BLaER1 treated with 17β-estradiol and CSF1 and Interleukin-3, amounts not matched to agents 10 nM and 100 nM (cell line): Measurements from ENCODE around the gene ATF3.

Experiments
- H3K27ac ChIP-seq, 11 experiments: shearing (Covaris generic); formaldehyde crosslinking; 2 replicates each; pipeline ENCODE4 v1.8.1; 2022
- H3K27me3 ChIP-seq, 11 experiments: shearing (Covaris generic); formaldehyde crosslinking; 2 replicates each; pipeline ENCODE4 v1.8.1; 2022
- H3K36me3 ChIP-seq, 11 experiments: shearing (Covaris generic); formaldehyde crosslinking; 2 replicates each; pipeline ENCODE4 v1.8.1; 2022
- H3K4me1 ChIP-seq, 10 experiments: shearing (Covaris generic); formaldehyde crosslinking; 2 replicates each; pipeline ENCODE4 v1.8.1; 2022
- H3K4me2 ChIP-seq, 11 experiments: shearing (Covaris generic); formaldehyde crosslinking; 2 replicates each; pipeline ENCODE4 v1.8.1; 2022
- H3K4me3 ChIP-seq, 10 experiments: shearing (Covaris generic); formaldehyde crosslinking; 2 replicates each; pipeline ENCODE4 v1.8.1; 2022
- H3K9ac ChIP-seq, 11 experiments: shearing (Covaris generic); formaldehyde crosslinking; 2 replicates each; pipeline ENCODE4 v1.8.1; 2022
- H3K9me3 ChIP-seq, 11 experiments: shearing (Covaris generic); formaldehyde crosslinking; replicated peaks in 1 of 11; 2 replicates each; pipeline ENCODE4 v1.8.1; 2022
- H4K20me1 ChIP-seq, 11 experiments: shearing (Covaris generic); formaldehyde crosslinking; 2 replicates each; pipeline ENCODE4 v1.8.1; 2022
- Cebpa-rat ChIP-seq, 11 experiments: shearing (Covaris generic); IDR thresholded peaks; 2 replicates each; pipeline ENCODE4 v1.8.1; 2022

The ATF3 gene

DNA sequence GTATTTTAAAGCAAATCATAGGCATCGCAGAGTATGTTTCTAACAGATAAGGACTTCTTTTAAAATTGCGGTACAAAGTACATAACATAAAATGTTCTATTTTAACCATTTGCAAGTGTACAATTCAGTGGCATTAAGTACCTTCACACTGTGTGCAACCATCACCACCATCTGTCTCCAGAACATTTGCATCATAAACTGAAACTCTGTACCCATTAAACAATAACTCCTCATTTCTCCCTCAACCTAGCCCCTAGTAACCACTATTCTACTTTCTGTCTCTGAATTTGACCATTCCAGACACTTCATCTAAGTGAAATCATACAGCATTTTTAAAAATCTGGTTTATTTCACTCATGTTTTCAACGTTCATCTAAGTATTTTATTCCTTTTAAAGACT is 16.6 kb upstream of the ATF3 start:
- Histone ChIP-seq H3K4me1 (peaks cover 13 to 17% (median 14%) of the 10 kb centered on the region in 10 experiments; a peak in 19 of 20 replicates), H3K27ac (no peak overlapping the region), H3K4me2 (no peak overlapping the region), H3K9ac (no peak overlapping the region), H3K36me3 (no peaks in the 10 kb centered on the region), H4K20me1 (no peaks in the 10 kb centered on the region), H3K9me3 (no peaks in the 10 kb centered on the region), H3K27me3 (no peaks in the 10 kb centered on the region), H3K4me3 (no peak overlapping the region)
- no peak for TF ChIP-seq Cebpa-rat (IDR thresholded peaks at IDR 0.05)

DNA sequence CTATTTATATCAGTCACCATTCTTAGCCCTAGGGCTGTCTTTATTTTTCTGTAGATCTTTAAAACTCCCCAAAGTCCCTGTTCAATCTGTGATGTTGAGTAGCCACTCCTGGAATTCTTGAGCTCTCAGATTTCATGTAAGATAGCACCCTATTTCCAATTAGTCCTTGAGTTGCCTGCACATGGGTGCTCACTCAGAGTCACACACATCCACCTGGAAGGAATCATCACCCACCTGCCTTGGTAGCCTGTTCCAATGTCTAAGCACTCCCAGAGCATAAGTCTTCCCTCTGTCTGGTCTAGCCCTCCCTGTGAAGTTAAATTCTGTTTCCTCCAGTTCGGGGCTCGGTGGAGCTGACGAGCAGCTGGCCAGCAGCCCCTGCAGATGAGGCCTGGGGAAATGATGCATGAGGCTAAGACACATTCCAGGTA is 14.7 kb upstream of the ATF3 start:
- H3K9me3 ChIP-seq: no peaks in the 10 kb centered on the region
- no peaks in the 10 kb centered on the region for H3K27me3 ChIP-seq
- TF ChIP-seq Cebpa-rat (IDR thresholded peaks at IDR 0.05): no peak
- no peaks in the 10 kb centered on the region for H3K36me3 ChIP-seq
- no peak overlapping the region for H3K4me3 ChIP-seq
- H3K4me2 ChIP-seq: no peak overlapping the region
- H3K4me1 ChIP-seq: peaks cover 13 to 18% (median 15%) of the 10 kb centered on the region in 10 experiments; a peak in 19 of 20 replicates
- H3K9ac ChIP-seq: no peak overlapping the region
- H3K27ac ChIP-seq: no peak overlapping the region
- no peaks in the 10 kb centered on the region for H4K20me1 ChIP-seq

DNA sequence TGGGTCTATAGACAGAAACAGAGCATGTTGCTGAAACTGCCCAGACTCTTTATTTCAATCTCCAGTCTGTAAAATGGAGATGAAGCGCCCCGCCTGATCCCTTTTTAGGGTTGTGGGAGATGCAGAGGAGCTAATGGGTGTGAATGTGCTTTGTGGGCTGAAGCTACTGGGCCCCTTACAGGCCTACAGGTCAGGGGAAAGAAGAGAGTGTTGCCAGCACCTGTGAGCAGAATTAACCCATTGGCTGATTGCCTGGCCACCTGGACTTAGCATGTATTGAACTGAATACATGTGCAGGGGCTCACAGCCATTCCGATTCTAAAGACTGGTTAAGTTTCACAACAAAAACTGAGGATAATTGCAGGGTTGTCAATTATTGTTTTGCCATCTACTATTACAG is 13.9 kb upstream of the ATF3 start:
- Histone ChIP-seq H3K27ac (no peak overlapping the region), H3K9me3 (no peaks in the 10 kb centered on the region)

DNA sequence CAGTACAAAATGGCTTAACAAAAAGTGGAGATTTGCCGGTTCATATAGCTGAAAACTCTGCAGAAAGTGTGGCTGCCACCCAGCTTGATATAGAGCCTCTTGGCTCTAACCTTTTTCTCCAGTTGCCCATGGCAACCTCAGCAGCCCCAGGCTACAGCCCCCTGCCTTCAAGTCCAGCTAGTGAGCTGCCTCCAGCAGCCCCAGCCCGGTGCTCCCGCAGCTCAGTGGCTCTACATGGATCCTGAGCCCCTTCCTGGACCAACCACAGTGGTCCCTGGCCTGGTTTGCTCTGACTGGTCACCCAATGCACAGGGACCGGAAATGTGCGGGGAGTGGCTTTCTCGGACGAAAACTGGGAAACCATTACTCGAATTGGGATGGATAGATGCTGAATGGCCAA is 13.3 kb upstream of the ATF3 start:
- Histone ChIP-seq H3K27ac (peak overlapping the region in 4 of 11 experiments; percentile 8 to 83 (median 72); a peak in 4 of 22 replicates), H3K4me1 (peaks cover 13 to 19% (median 16%) of the 10 kb centered on the region in 10 experiments; a peak in 19 of 20 replicates), H3K9me3 (no peaks in the 10 kb centered on the region), H4K20me1 (no peaks in the 10 kb centered on the region), H3K36me3 (no peaks in the 10 kb centered on the region), H3K4me2 (peak overlapping the region in 4 of 11 experiments; percentile 53 to 76 (median 62); a peak in 5 of 22 replicates), H3K4me3 (no peak overlapping the region), H3K27me3 (no peaks in the 10 kb centered on the region), H3K9ac (no peak overlapping the region)
- no peak for TF ChIP-seq Cebpa-rat (IDR thresholded peaks at IDR 0.05)

More for the DNA sequence above, 13.9 kb upstream of the ATF3 start:
- Histone ChIP-seq H3K4me3 (no peak overlapping the region), H4K20me1 (no peaks in the 10 kb centered on the region), H3K36me3 (no peaks in the 10 kb centered on the region), H3K4me2 (no peak overlapping the region), H3K27me3 (no peaks in the 10 kb centered on the region), H3K4me1 (peaks cover 13 to 18% (median 15%) of the 10 kb centered on the region in 10 experiments; a peak in 19 of 20 replicates), H3K9ac (no peak overlapping the region)
- TF ChIP-seq Cebpa-rat (IDR thresholded peaks at IDR 0.05): no peak

DNA sequence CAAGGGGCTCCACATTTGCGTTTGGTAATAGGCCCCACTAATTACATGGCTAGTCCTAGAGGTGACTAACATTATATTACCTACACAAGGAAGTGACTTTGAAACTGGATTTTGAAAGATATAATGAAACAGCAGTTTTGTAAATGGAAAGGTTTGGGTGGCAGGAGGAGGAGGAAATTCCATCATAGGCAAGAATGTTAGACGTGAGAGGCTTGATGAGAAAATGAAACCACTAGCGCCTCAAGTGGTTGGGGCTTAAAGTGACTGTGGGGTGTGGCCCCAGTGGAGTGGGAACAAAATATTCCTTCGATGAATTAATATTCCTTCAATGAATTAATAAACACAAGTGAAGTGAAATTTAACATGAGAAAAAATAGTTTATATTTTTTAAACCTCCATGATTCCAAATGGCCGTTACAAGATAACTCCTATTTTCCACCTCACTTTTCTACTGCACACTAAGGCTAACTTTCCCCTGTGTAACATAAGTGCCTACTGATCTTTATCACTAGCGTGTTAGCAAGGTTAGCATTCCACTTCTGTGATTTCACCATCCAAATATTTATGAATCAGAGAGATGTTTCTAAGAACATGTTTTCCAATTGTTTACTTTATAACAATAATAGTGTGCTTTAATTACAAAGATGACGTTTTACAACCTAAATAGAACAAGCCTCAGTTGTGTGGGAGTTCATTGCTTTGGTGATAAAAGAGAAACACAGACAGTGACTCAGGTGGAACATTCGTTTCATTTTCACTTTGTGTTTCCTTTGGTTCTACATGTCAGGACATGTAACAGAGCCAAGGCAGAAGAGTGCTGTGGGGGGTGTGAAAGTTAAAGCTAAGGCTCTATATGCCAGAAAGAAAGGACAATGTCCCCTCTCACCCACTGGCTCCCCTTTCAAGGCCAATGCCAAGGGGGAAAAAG is 12.5 kb upstream of the ATF3 start:
- Histone ChIP-seq H3K4me3 (no peak overlapping the region), H3K9me3 (no peaks in the 10 kb centered on the region), H3K36me3 (no peaks in the 10 kb centered on the region), H3K4me1 (peaks cover 13 to 20% (median 16%) of the 10 kb centered on the region in 10 experiments; a peak in 19 of 20 replicates), H3K9ac (peak overlapping the region in 8 of 11 experiments; percentile 11 to 69 (median 47); a peak in 14 of 22 replicates), H3K27me3 (no peaks in the 10 kb centered on the region), H4K20me1 (no peaks in the 10 kb centered on the region), H3K27ac (peak overlapping the region; percentile 30 to 83 (median 72); a peak in 21 of 22 replicates), H3K4me2 (peak overlapping the region; percentile 53 to 81 (median 64))
- TF ChIP-seq Cebpa-rat (IDR thresholded peaks at IDR 0.05): no peak

DNA sequence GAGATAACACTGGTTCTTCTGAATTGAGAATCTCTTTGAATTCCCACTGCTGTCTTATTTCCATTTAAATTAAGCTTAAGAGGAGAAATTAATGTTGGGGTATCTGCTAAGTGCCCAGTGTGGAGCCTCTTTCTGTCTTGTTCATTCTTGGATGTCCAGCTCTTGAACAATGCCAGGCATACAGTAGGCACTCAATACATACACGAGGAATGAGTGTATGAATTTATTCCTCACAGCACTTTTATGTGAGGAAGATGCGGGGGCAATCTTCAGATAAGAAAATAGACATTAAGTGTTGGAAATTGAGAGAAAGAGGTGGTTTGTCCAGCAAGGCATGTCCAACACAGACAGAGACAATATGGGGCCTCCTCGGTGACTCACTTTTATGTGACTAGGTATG is 11.8 kb upstream of the ATF3 start:
- H3K9me3 ChIP-seq: no peaks in the 10 kb centered on the region
- H3K4me1 ChIP-seq: peaks cover 13 to 20% (median 16%) of the 10 kb centered on the region in 10 experiments; a peak in 19 of 20 replicates
- no peaks in the 10 kb centered on the region for H3K27me3 ChIP-seq
- no peaks in the 10 kb centered on the region for H4K20me1 ChIP-seq
- H3K36me3 ChIP-seq: no peaks in the 10 kb centered on the region
- H3K4me3 ChIP-seq: no peak overlapping the region
- H3K27ac ChIP-seq: peak overlapping the region; percentile 30 to 83 (median 72); a peak in 21 of 22 replicates
- TF ChIP-seq Cebpa-rat (IDR thresholded peaks at IDR 0.05): no peak
- H3K9ac ChIP-seq: peak overlapping the region in 8 of 11 experiments; percentile 11 to 69 (median 47); a peak in 14 of 22 replicates
- H3K4me2 ChIP-seq: peak overlapping the region; percentile 53 to 81 (median 64)

DNA sequence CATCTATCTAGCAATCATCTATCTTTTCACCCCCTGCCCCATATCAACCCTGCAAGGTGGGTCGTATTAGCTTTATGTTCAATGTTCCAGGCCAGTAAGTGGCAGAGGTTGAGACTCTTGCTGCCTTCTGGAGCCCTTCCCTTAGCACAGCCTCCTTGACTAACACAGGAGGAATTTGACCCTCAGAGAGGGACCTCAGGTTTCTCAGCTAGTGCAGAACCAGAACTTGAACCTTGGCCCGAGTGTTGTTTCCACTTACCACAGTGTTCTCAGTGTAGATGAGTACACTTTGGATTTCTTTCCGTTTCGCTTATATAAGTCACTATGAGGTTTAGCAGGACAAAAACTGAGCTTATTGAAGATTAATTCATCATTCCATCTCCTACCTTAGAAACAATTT is 11.1 kb upstream of the ATF3 start:
- no peaks in the 10 kb centered on the region for H3K9me3 ChIP-seq
- no peak overlapping the region for H3K4me2 ChIP-seq
- peaks cover 0 to 7% (median 0%) of the 10 kb centered on the region in 11 experiments; a peak in 3 of 22 replicates for H3K27me3 ChIP-seq
- H3K4me1 ChIP-seq: peaks cover 13 to 20% (median 16%) of the 10 kb centered on the region in 10 experiments; a peak in 19 of 20 replicates
- no peak overlapping the region for H3K4me3 ChIP-seq
- H3K27ac ChIP-seq: peak overlapping the region in 3 of 11 experiments; percentile 5 to 83 (median 72); a peak in 3 of 22 replicates
- no peaks in the 10 kb centered on the region for H3K36me3 ChIP-seq
- no peak overlapping the region for H3K9ac ChIP-seq
- H4K20me1 ChIP-seq: no peaks in the 10 kb centered on the region
- no peak for TF ChIP-seq Cebpa-rat (IDR thresholded peaks at IDR 0.05)

DNA sequence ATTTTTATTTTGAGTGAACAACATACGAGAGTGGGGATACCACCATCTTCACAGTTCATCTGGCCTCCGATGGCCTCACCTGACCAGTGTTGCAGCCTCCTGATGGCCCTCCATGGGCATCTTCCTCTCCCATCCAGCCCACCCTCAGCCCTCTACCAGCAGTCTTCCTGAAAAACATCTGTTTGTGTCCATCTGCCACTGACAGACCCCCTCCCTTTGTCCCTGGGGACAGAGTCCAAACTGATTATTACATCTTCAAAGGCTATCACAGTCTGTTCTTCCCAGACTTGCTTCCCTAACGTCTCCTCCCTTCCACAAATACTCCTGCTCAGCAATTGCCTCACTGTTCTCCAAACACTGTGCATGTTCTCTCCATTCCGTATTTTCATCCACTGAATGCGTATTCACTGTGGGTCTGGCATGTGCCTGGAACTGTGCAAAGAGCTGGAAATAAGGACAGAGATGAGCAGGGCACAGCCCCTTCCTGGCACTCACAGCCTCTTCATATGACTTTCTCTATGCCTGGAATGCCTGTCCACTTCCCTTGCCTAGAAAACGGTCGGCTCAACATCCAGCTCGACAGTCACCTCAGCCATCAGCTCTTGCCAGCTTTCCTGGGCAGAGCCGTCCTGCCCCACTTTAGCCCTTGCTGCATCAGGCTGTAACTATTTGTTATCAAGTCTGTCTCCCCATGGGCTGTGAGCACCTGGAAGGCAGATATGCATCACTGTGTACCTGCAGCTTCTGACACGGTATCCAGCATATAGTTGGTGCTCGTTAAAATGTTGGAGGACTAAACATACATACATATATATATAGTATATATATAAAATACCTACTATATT is 8.3 kb upstream of the ATF3 start:
- no peak for TF ChIP-seq Cebpa-rat (IDR thresholded peaks at IDR 0.05)
- Histone ChIP-seq H3K4me3 (no peak overlapping the region), H3K27ac (no peak overlapping the region), H4K20me1 (no peaks in the 10 kb centered on the region), H3K9ac (no peak overlapping the region), H3K36me3 (no peaks in the 10 kb centered on the region), H3K4me1 (peaks cover 13 to 19% (median 16%) of the 10 kb centered on the region in 10 experiments; a peak in 19 of 20 replicates), H3K27me3 (peaks cover 14 to 33% (median 25%) of the 10 kb centered on the region in 11 experiments), H3K4me2 (peak overlapping the region in 3 of 11 experiments; percentile 20 to 34 (median 27); a peak in 2 of 22 replicates), H3K9me3 (0 out of 22 replicates have a peak, but pooled peaks cover 0 to 4% (median 0%) of the 10 kb centered on the region in 11 experiments)
